Measurements from ENCODE around the gene EPB41L2.

The EPB41L2 gene

DNA sequence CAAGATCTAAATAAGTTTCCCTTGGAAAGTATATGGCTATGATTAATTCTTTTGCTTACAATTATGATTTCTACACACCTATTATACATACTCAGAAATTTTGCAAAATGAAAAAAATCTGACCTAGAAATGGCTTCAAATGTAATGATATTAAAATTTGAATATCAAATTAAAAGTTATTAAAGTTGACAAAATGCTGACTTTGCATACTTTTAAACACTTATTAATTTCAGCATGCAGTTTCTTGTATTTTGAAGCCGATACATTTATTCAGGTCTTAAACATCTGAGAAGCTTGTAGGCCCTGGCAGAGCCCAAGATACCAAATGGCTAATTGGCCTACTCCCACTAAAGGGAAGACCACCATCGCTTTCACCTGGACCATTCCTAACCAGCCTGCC is 176.1 kb downstream of the EPB41L2 start:
- no peak overlapping the region for H3K4me3 ChIP-seq (ENCODE audit: low read depth, low read length)
- POLR2A ChIA-PET = no interaction called here
- TF ChIP-seq, protein P1, sequence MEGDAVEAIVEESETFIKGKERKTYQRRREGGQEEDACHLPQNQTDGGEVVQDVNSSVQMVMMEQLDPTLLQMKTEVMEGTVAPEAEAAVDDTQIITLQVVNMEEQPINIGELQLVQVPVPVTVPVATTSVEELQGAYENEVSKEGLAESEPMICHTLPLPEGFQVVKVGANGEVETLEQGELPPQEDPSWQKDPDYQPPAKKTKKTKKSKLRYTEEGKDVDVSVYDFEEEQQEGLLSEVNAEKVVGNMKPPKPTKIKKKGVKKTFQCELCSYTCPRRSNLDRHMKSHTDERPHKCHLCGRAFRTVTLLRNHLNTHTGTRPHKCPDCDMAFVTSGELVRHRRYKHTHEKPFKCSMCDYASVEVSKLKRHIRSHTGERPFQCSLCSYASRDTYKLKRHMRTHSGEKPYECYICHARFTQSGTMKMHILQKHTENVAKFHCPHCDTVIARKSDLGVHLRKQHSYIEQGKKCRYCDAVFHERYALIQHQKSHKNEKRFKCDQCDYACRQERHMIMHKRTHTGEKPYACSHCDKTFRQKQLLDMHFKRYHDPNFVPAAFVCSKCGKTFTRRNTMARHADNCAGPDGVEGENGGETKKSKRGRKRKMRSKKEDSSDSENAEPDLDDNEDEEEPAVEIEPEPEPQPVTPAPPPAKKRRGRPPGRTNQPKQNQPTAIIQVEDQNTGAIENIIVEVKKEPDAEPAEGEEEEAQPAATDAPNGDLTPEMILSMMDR (IDR thresholded peaks at IDR 0.05; ENCODE audit: insufficient read depth, low read length, missing control alignments) = no peak
- DNase-seq (ENCODE audit: low read depth, low spot score) = no peak
- CTCF ChIA-PET = interaction anchor here (0.7 to 8.5 kb wide), 10 partner anchors 12 to 636 kb away, joined by 3 to 231 read pairs (median 8); no protein-coding TSS in a partner anchor

DNA sequence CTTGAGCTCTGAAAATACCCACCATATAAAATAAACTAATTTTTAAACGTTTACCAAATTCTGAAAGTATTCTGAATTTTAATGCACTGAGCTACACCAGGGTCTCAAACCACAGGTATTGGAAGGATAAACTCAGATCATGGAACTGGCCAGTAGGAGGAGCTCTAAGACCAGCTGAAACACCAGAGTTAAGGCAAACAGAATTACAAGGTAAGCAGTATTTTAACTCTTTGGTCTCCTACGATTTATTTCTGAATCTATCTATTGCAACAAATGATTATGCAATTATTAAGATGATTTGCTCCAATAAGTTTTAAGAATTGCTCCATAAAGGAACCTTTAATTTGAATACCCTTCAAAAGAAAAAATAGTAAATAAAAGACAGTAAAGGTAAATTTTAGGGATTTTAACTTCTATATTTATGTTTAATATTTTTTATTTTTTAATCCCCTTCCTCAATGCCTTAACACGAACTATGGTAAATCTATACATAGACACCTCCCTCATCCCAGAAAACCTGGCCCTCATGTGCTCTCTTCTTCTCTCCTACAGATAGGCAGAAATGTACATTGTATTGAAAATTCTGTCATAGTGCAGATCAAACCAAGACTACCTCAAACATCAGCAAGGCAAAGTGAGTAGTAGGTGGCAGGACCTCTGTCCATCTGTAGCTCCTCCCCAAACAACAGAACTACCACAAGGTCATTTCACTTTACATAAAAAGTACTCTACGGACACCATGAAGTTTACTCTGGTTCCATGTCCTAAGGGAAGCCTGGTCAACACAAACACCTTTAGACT is 177.5 kb downstream of the EPB41L2 start:
- H3K4me3 ChIP-seq (ENCODE audit: low read depth, low read length) = no peak overlapping the region
- ChIA-PET CTCF (interaction anchor here (0.5 to 8.5 kb wide), 46 partner anchors 9 to 743 kb away, joined by 3 to 231 read pairs (median 5); partner anchors contain the start of gene MED23), POLR2A (no interaction called here)
- no peak for DNase-seq (ENCODE audit: low read depth, low spot score)
- TF ChIP-seq, protein P1 (IDR thresholded peaks at IDR 0.05; ENCODE audit: insufficient read depth, low read length, missing control alignments) = peak; percentile 70

DNA sequence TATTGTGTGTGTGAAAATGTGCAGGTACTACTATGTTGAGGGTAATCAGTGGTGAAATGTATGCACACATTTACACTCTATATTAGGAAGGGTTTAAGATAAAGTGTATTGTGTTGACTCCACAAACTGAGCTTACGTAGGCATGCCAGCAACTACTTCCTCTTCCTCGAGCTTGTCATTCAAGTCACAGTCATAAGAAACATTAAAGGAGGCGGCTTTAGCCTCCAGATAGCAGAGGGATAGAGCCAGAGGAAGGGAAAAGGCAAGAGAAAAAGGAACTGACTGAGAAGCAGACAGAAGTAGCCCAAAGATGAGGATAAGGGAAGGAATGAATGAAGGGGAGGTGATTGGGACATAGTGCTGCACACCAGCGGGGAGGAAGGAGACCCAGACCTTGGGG is 180.7 kb downstream of the EPB41L2 start:
- H3K4me3 ChIP-seq (ENCODE audit: low read depth, low read length) = no peak overlapping the region
- TF ChIP-seq, protein P1 (IDR thresholded peaks at IDR 0.05; ENCODE audit: insufficient read depth, low read length, missing control alignments) = no peak
- ChIA-PET CTCF (interaction anchor here (1.5 to 8.5 kb wide), 3 partner anchors 10 to 234 kb away, joined by 3 to 231 read pairs (median 35); no protein-coding TSS in a partner anchor), POLR2A (no interaction called here)
- DNase-seq (ENCODE audit: low read depth, low spot score) = no peak

DNA sequence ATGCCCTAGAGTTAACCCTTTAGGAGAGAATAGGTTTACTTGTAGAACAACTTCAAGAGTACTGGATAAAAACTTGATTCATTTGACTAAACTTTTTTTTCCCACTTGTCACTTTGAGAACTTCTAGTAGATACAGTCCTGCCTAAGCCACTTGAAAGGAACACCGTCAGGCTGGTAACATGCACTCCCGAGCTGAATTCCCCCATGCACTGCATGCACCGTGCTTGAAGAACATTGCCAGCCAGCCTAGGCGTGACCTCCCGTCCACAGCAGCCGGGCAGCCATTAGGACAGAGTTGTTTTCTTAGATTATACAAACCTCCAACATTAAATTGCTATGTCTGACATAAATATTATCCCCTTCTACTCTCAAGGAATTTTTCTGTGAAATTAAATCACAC is 183.2 kb downstream of the EPB41L2 start:
- CTCF ChIA-PET = interaction anchor here (3.9 to 8.5 kb wide), 2 partner anchors 7 to 236 kb away, joined by 35 to 231 read pairs; no protein-coding TSS in a partner anchor
- POLR2A ChIA-PET = no interaction called here
- no peak overlapping the region for H3K4me3 ChIP-seq (ENCODE audit: low read depth, low read length)
- TF ChIP-seq, protein P1 (IDR thresholded peaks at IDR 0.05; ENCODE audit: insufficient read depth, low read length, missing control alignments) = no peak
- no peak for DNase-seq (ENCODE audit: low read depth, low spot score)

DNA sequence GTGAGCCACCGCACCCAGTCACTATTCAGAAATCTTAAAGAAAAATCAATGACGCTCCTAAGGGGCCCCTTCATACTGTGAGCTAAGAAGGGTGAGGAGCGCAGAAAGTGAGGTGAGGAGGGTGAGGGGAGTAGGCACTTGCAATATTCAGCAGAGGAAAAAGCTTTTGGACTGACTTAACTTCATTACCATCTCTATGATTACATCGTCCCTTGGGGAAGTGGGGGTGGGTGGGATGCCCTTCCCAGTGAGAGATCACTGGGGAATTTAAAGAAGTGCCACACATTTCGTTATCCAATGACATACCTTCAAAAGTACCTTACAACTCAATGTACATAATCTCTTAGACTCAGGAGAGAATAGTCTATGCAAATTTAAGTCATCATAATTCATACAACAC is 189.3 kb downstream of the EPB41L2 start:
- no peak overlapping the region for H3K4me3 ChIP-seq (ENCODE audit: low read depth, low read length)
- ChIA-PET POLR2A (no interaction called here), CTCF (interaction anchor here (0.6 to 6.1 kb wide), 14 partner anchors 8 to 826 kb away, joined by 3 to 58 read pairs (median 6); no protein-coding TSS in a partner anchor)
- TF ChIP-seq, protein P1 (IDR thresholded peaks at IDR 0.05; ENCODE audit: insufficient read depth, low read length, missing control alignments) = no peak
- DNase-seq (ENCODE audit: low read depth, low spot score) = no peak
